HCT116 (cell line): Measurements from ENCODE around the gene CCR7.

Source experiments
- CEBPB ChIP-seq: IDR thresholded peaks from 2 replicates; pipeline ENCODE4 v1.6.1; 2012; ENCODE audit warnings: low read depth
- EZH2phosphoT487 ChIP-seq: fragments of 200-600 bp; IDR thresholded peaks from 2 replicates; pipeline ENCODE4 v1.6.1; 2018; ENCODE audit warnings: antibody characterized with exemption, borderline replicate concordance
- POLR2A ChIP-seq: IDR thresholded peaks from 2 replicates; pipeline ENCODE4 v1.7.0; 2011; ENCODE audit warnings: borderline replicate concordance; ENCODE audit not compliant: insufficient read depth, insufficient read length; ENCODE audit errors: extremely low read depth
- YY1 ChIP-seq: IDR thresholded peaks from 2 replicates; pipeline ENCODE4 v1.6.1; 2011; ENCODE audit warnings: low read length, low read depth, moderate library complexity, mild to moderate bottlenecking; ENCODE audit not compliant: insufficient replicate concordance; ENCODE audit errors: extremely low read depth
- TF ChIP-seq, protein P1 (sequence below), 3 experiments: fragments of 200-600 bp in 1 of 3; sonication (generic) in 1 of 3; IDR thresholded peaks in 2 of 3; conservative IDR thresholded peaks in 1 of 3; 2 replicates each; pipeline ENCODE4 v1.5.1; 2012 to 2017; ENCODE audit warnings: low read depth in 2 of 3, low read length in 2 of 3, antibody characterized with exemption in 1 of 3, borderline replicate concordance in 1 of 3, control low read depth in 1 of 3, mild to moderate bottlenecking in 1 of 3, mixed read lengths in 1 of 3, mixed run types in 1 of 3, moderate library complexity in 1 of 3; ENCODE audit not compliant: insufficient read depth in 1 of 3

DNA sequence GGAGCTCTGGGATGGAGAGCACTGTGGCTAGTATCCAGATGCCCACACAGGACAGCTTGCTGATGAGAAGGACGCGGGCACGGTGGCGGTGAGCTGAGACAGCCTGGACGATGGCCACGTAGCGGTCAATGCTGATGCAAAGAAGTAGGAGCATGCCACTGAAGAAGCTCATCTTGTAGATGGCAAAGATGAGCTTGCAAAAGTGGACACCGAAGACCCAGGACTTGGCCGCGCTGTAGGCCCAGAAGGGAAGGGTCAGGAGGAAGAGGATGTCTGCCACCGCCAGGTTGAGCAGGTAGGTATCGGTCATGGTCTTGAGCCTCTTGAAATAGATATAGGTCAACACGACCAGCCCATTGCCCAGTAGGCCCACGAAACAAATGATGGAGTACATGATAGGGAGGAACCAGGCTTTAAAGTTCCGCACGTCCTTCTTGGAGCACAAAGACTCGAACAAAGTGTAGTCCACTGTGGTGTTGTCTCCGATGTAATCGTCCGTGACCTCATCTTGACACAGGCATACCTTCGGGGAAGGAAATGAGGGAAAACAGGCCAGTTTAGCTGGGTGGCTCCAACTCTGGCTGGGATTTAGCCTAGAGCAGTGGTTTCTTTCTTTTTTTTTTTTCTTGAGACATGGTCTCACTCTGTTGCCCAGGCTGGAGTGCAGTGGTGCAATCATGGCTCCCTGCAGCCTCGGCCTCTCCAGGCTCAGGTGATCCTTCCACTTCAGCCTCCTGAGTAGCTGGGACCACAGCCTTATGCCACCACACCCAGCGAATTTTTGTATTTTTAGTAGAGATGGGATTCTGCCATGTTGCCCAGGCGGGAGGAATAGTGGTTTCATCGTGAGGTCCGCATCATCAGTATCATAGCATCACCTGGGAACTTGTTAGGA is 9.7 kb downstream of the CCR7 start:
- TF ChIP-seq POLR2A (no peak), CEBPB (no peak), EZH2phosphoT487 (no peak), YY1 (no peak)
- TF ChIP-seq, protein P1, sequence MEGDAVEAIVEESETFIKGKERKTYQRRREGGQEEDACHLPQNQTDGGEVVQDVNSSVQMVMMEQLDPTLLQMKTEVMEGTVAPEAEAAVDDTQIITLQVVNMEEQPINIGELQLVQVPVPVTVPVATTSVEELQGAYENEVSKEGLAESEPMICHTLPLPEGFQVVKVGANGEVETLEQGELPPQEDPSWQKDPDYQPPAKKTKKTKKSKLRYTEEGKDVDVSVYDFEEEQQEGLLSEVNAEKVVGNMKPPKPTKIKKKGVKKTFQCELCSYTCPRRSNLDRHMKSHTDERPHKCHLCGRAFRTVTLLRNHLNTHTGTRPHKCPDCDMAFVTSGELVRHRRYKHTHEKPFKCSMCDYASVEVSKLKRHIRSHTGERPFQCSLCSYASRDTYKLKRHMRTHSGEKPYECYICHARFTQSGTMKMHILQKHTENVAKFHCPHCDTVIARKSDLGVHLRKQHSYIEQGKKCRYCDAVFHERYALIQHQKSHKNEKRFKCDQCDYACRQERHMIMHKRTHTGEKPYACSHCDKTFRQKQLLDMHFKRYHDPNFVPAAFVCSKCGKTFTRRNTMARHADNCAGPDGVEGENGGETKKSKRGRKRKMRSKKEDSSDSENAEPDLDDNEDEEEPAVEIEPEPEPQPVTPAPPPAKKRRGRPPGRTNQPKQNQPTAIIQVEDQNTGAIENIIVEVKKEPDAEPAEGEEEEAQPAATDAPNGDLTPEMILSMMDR (IDR thresholded peaks at IDR 0.05 in 2 of 3, conservative IDR thresholded peaks at IDR 0.05 in 1 of 3; ENCODE audit: borderline replicate concordance in 1 of 3, insufficient read depth in 1 of 3, low read depth in 2 of 3, low read length in 2 of 3) = no peak
